Smooth muscle cell of the umbilical artery (primary cell): ENCODE data around the gene DDX4. TPM values are rescaled to one million over a fixed set of nuclear protein-coding genes. Genes with fewer than 3 reads are reported as not detected.

ENCODE experiments used
- total RNA-seq: library from RNA; depleted of rRNA; stranded (reverse); fragments of >200 nt; gene quantifications from 2 replicates; pipeline ENCODE4 v1.2.3, GENCODE V29; 2014

The DDX4 gene
- total RNA-seq: 0.05 TPM in 1 of 2 replicates, not detected in the other

DNA sequence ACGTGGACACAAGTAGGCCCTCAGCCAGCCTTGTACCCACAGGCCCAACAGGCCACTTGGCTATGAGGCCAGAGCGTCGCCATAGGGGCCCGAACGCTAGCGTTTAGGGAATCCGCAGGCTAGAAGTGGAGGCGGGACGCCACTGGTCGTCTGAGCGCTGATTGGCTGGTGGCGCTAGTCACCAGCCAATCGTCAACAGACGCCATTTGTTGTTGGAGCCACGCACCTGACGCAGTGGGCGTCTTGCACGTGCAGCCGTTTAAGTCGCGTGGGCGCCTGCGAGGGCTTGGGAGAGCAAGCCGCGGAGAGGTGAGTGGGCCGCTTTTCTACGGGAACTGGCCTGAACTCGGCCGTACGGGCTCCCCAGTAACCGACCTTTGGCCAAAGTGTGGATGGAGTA lies at the start of gene DDX4:
Gene DDX4 (plus strand): TSS at position 269 of the 400 bp plus-strand sequence. CDS start 903 bp downstream, outside the sequence.

DNA sequence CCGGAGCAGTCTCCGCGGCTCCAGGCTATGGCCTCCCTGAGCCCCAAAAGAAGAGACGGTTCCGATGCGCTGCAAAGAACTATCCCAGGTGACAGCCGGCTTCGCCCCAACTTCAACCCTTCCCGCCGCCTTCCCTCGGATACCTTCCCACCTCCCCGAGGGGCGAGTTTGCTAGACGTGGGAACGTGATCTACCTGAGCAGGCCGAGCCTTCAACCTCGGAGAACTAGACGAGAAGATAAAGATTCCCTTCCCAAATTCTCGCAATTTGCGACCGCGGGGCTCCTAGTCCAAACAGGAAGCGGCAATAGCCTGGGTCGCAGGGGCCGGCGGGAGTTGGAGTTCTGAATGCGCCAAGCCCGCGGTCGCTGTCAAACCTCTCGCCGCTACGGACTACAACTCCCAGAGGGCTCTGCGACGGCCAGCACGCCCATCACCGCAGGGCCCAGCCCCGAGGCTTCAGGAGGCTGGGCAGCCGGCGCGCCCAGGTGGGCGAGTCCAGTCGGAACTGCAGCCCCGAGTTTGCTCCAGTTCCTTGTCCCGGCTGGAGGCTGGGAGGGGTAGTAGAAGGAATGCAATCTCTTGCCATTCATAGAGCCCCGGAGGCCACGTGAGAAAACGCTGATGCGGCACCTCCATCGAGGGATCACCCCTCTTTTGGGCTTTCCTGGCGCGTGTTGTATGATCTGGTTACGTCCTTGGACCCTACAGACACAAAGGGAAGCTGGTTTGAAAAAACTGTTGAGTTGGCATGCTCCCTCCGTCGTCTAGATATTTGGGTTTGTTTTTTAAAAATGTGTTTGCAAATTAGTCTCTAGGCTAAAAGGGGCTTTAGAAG lies 25.6 kb upstream of the DDX4 start, which contains the start of gene SLC38A9:
Gene SLC38A9 (minus strand): TSS at position 302 of the 837 bp plus-strand sequence. CDS start 14,366 bp downstream, outside the sequence.

DNA sequence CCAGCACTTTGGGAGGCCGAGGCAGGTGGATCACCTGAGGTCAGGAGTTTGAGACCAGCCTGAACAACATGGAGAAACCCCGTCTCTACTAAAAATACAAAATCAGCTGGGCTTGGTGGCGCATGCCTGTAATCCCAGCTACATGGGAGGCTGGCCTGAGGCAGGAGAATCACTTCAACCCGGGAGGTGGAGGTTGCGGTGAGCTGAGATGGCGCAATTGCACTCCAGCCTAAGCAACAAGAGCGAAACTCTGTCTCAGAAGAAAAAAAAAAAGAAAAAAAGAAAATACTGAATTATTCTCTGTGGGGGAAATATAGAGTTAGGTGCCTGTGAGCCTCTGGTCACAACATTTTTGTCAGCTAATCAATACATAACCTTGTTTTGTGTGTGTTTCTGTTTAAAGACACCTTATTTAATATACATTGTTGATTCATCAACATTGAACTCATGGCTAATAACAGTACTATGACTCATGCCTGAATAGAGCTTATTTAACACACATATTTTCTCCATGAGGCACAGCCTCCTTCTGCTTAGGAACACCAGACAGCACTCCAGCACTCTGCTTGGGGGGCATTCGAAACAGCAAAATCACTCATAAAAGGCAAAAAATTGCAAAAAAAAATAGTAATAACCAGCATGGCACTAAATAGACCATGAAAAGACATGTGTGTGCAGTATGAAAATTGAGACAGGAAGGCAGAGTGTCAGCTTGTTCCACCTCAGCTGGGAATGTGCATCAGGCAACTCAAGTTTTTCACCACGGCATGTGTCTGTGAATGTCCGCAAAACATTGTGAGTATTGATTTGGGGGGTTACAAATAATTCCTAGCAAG lies 113.2 kb downstream of the DDX4 start, which contains the start of gene IL31RA:
Gene IL31RA (plus strand): TSS at position 519 of the 836 bp plus-strand sequence. CDS start 214 bp downstream, at position 733.

Other genes with a start within 250 kb of the DDX4 start
- 36.4 and 96.8 TPM in 2 replicates for gene PLPP1, start 203.1 kb upstream of the DDX4 start, total RNA-seq
- 31.7 and 49.0 TPM in 2 replicates for gene SLC38A9, start 25.7 kb upstream of the DDX4 start, total RNA-seq
- gene IL31RA, start 113.3 kb downstream of the DDX4 start, total RNA-seq: 0.46 and 1.5 TPM in 2 replicates